ENCODE measurements around the gene GPC5. TPM values are rescaled to one million over a fixed set of nuclear protein-coding genes. Genes with fewer than 3 reads are reported as not detected.

Gene GPC5
- total RNA-seq, 4 donors from 2014 or later = 0.47 TPM; not detected in 3

GRCh38 chr13:91960947-91961346 is 562.5 kb downstream of the GPC5 start:
- no peaks in the 10 kb centered on the region for H3K4me1 ChIP-seq
- H3K27me3 ChIP-seq = no peaks in the 10 kb centered on the region
- no peaks in the 10 kb centered on the region for H3K9me3 ChIP-seq
- WGBS, 2 donors (ENCODE audit: low coverage in 1 of 2) = 25 to 53% methylated on average over 1 of the region's 1 CpG
- H3K36me3 ChIP-seq = no peaks in the 10 kb centered on the region
- ATAC-seq = no peak
- no peak overlapping the region for H3K27ac ChIP-seq
- H3K4me3 ChIP-seq = no peak overlapping the region
- TF ChIP-seq EP300 (IDR thresholded peaks at IDR 0.05) (no peak), CTCF (IDR thresholded peaks at IDR 0.05) (no peak), POLR2AphosphoS5 (IDR thresholded peaks at IDR 0.05) (no peak), POLR2A (IDR thresholded peaks at IDR 0.05) (no peak)

GRCh38 chr13:91962946-91963345 is 564.5 kb downstream of the GPC5 start:
- Histone ChIP-seq H3K4me3 (no peak overlapping the region), H3K9me3 (no peaks in the 10 kb centered on the region), H3K4me1 (no peaks in the 10 kb centered on the region), H3K27me3 (no peaks in the 10 kb centered on the region), H3K27ac (no peak overlapping the region), H3K36me3 (no peaks in the 10 kb centered on the region)
- no peak for ATAC-seq
- TF ChIP-seq EP300 (IDR thresholded peaks at IDR 0.05) = no peak
- TF ChIP-seq POLR2AphosphoS5 (IDR thresholded peaks at IDR 0.05) = no peak
- TF ChIP-seq POLR2A (IDR thresholded peaks at IDR 0.05) = no peak
- TF ChIP-seq CTCF (IDR thresholded peaks at IDR 0.05) = no peak

GRCh38 chr13:91965511-91965910 is 567.1 kb downstream of the GPC5 start:
- no peak overlapping the region for H3K27ac ChIP-seq
- H3K36me3 ChIP-seq = no peaks in the 10 kb centered on the region
- 32 to 55% methylated on average over 2 of the region's 2 CpGs for WGBS, 2 donors (ENCODE audit: low coverage in 1 of 2)
- H3K4me3 ChIP-seq = no peak overlapping the region
- H3K27me3 ChIP-seq = no peaks in the 10 kb centered on the region
- H3K4me1 ChIP-seq = no peaks in the 10 kb centered on the region
- no peaks in the 10 kb centered on the region for H3K9me3 ChIP-seq
- no peak for ATAC-seq
- TF ChIP-seq POLR2A (IDR thresholded peaks at IDR 0.05) = no peak
- no peak for TF ChIP-seq POLR2AphosphoS5 (IDR thresholded peaks at IDR 0.05)
- TF ChIP-seq CTCF (IDR thresholded peaks at IDR 0.05) = no peak
- TF ChIP-seq EP300 (IDR thresholded peaks at IDR 0.05) = no peak

- TF ChIP-seq CTCF (IDR thresholded peaks at IDR 0.05) (no peak), POLR2AphosphoS5 (IDR thresholded peaks at IDR 0.05) (no peak), EP300 (IDR thresholded peaks at IDR 0.05) (no peak), POLR2A (IDR thresholded peaks at IDR 0.05) (no peak)
Observed at GRCh38 chr13:91978571-91978970, 580.1 kb downstream of the GPC5 start.

GRCh38 chr13:91986761-91987483 is 588.5 kb downstream of the GPC5 start:
- Histone ChIP-seq H3K36me3 (no peaks in the 10 kb centered on the region), H3K9me3 (no peaks in the 10 kb centered on the region), H3K27me3 (no peaks in the 10 kb centered on the region), H3K4me1 (no peaks in the 10 kb centered on the region), H3K4me3 (no peak overlapping the region), H3K27ac (no peak overlapping the region)
- 52 to 59% methylated on average over 4 of the region's 4 CpGs for WGBS, 2 donors (ENCODE audit: low coverage in 1 of 2)
- no peak for ATAC-seq
- no peak for TF ChIP-seq POLR2A (IDR thresholded peaks at IDR 0.05)
- TF ChIP-seq POLR2AphosphoS5 (IDR thresholded peaks at IDR 0.05) = no peak
- TF ChIP-seq EP300 (IDR thresholded peaks at IDR 0.05) = no peak
- no peak for TF ChIP-seq CTCF (IDR thresholded peaks at IDR 0.05)

More at GRCh38 chr13:91978571-91978970, 580.1 kb downstream of the GPC5 start:
- Histone ChIP-seq H3K4me3 (no peak overlapping the region), H3K27me3 (no peaks in the 10 kb centered on the region), H3K4me1 (no peaks in the 10 kb centered on the region), H3K36me3 (no peaks in the 10 kb centered on the region), H3K9me3 (peaks cover 0 to 19% (median 0%) of the 10 kb centered on the region in 3 donors), H3K27ac (no peak overlapping the region)
- ATAC-seq = no peak
